Measurements from ENCODE around the gene MC5R.

The MC5R gene

GRCh38 chr18:13823707-13824395, at the start of gene MC5R:
TSS of gene MC5R (plus strand) at chr18:13824149. CDS start at chr18:13825766, 1,617 bp downstream.
- no peak for FAIRE-seq

GRCh38 chr18:13775058-13775457, 48.9 kb upstream of the MC5R start:
- no peak for FAIRE-seq

GRCh38 chr18:13791181-13791580, 32.8 kb upstream of the MC5R start:
- no peak for FAIRE-seq

GRCh38 chr18:13793819-13794218, 30.1 kb upstream of the MC5R start:
- FAIRE-seq, result no peak

GRCh38 chr18:13796515-13796914, 27.4 kb upstream of the MC5R start:
- no peak for FAIRE-seq

GRCh38 chr18:13797157-13797611, 26.8 kb upstream of the MC5R start:
- FAIRE-seq, result no peak

GRCh38 chr18:13799396-13799795, 24.6 kb upstream of the MC5R start:
- no peak for FAIRE-seq

GRCh38 chr18:13800505-13801259, 23.3 kb upstream of the MC5R start:
- FAIRE-seq, result no peak

- FAIRE-seq, result no peak
These were observed 22.7 kb upstream of the MC5R start for GRCh38 chr18:13801260-13801601.

- FAIRE-seq, result no peak
These were observed 19.6 kb upstream of the MC5R start for GRCh38 chr18:13804305-13804704.

- FAIRE-seq, result no peak
These were observed 15.5 kb upstream of the MC5R start for GRCh38 chr18:13808294-13809042.

- no peak for FAIRE-seq
These were observed 14.9 kb upstream of the MC5R start for GRCh38 chr18:13809043-13809430.

GRCh38 chr18:13809531-13810255, 14.3 kb upstream of the MC5R start:
- no peak for FAIRE-seq

GRCh38 chr18:13810950-13811485, 12.9 kb upstream of the MC5R start:
- FAIRE-seq, result no peak

- no peak for FAIRE-seq
These were observed 12.0 kb upstream of the MC5R start for GRCh38 chr18:13811993-13812392.

- peak; percentile 45 for FAIRE-seq
These were observed 10.6 kb upstream of the MC5R start for GRCh38 chr18:13813271-13813849.

- FAIRE-seq, result no peak
These were observed 2.3 kb downstream of the MC5R start for GRCh38 chr18:13826209-13826608.

- no peak for FAIRE-seq
These were observed 8.0 kb downstream of the MC5R start for GRCh38 chr18:13831864-13832508.

- FAIRE-seq, result no peak
These were observed 10.6 kb downstream of the MC5R start for GRCh38 chr18:13834496-13835015.

GRCh38 chr18:13835202-13835601, 11.3 kb downstream of the MC5R start:
- FAIRE-seq, result no peak

GRCh38 chr18:13836559-13836958, 12.6 kb downstream of the MC5R start:
- no peak for FAIRE-seq

All from endometrium (tissue), 2 donors.